ENCODE data around the gene LDLR.
A peak's percentile ranks its signal among the peaks of the same experiment; 100 is the strongest.
"Not testable (repeated sequence)": the region's sequence is repeated elsewhere in the genome, so short reads cannot be mapped to it uniquely, and the experiment has no call there.

The LDLR gene

GRCh38 chr19:11140896-11141295 is 51.6 kb downstream of the LDLR start:
- no peak for DNase-seq (ENCODE audit: low read depth in 2 of 2)

GRCh38 chr19:11141937-11142527 is 52.8 kb downstream of the LDLR start:
- no peak for DNase-seq (ENCODE audit: low read depth in 2 of 2)

DNA sequence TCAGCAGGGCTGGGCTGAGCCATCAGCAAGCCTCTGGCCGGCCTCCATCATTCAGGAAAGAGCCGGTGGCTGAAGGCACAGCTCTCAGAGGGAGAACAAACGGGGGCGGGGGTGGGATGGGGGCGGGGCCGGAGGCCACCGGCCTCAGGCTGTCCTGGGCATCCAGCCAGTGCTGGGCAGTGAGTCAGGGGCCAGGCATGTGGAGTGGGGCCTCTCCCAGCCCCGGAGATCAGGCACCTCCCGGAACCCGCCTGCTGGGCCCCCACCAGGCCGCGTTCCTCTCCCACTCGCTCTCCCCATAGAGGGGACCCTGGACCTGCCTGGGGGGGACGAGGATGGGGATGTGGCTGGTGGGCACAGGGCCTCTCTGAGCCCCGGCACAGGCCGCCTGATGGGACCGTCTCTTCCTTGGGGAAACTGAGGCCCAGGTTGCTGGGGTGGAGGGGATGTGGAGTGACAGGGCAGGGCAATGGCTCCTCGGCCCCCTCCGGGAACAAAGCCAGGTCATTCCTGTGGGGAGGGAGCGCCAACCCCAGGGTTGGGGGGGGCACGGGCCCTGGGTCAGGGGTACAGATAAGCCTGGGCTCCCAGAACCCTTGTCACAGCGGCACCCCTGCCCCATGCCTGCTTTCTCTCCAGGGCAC is 53.4 kb downstream of the LDLR start:
- no peak for DNase-seq (ENCODE audit: low read depth in 2 of 2)

GRCh38 chr19:11145536-11145924 is 56.3 kb downstream of the LDLR start:
- DNase-seq (ENCODE audit: low read depth in 2 of 2): no peak

GRCh38 chr19:11148001-11148400 is 58.7 kb downstream of the LDLR start:
- no peak for DNase-seq (ENCODE audit: low read depth in 2 of 2)

DNA sequence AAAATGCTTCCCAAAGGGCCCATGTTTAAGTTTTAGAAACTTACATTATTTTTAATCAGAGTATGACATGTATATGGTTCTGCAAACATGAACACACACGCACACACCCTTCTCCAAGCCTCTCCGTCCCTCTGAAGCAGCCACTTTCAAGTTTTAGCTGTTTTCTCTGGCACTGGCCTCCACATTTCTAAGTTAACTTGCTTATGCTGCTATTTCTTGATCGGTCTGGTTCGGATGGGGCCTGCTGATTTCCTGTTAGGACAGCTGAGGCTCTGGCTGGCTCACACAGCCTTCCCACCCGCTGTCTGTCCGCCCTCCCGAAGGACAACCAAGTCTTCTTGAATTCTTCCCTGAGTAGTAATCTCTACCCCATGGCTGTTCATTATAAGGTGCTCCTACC is 61.9 kb downstream of the LDLR start:
- DNase-seq (ENCODE audit: low read depth in 2 of 2): no peak

- DNase-seq (ENCODE audit: low read depth in 2 of 2): no peak
Observed at GRCh38 chr19:11152318-11153062, 63.2 kb downstream of the LDLR start.

GRCh38 chr19:11154683-11155047 is 65.4 kb downstream of the LDLR start:
- no peak for DNase-seq (ENCODE audit: low read depth in 2 of 2)

GRCh38 chr19:11155373-11156120 is 66.3 kb downstream of the LDLR start, which contains the start of gene SPC24:
Gene SPC24 (minus strand): TSS chr19:11155782. CDS start chr19:11155776, 6 bp downstream.
- peak; percentile 71 to 81 for DNase-seq (ENCODE audit: low read depth in 2 of 2)

GRCh38 chr19:11159598-11160439 is 70.6 kb downstream of the LDLR start:
- DNase-seq (ENCODE audit: low read depth in 2 of 2): no peak

- not testable (repeated sequence) for DNase-seq (ENCODE audit: low read depth in 2 of 2)
Observed at GRCh38 chr19:11160440-11160768, 71.1 kb downstream of the LDLR start.

- no peak for DNase-seq (ENCODE audit: low read depth in 2 of 2)
Observed at GRCh38 chr19:11164296-11164695, 75.0 kb downstream of the LDLR start.

DNA sequence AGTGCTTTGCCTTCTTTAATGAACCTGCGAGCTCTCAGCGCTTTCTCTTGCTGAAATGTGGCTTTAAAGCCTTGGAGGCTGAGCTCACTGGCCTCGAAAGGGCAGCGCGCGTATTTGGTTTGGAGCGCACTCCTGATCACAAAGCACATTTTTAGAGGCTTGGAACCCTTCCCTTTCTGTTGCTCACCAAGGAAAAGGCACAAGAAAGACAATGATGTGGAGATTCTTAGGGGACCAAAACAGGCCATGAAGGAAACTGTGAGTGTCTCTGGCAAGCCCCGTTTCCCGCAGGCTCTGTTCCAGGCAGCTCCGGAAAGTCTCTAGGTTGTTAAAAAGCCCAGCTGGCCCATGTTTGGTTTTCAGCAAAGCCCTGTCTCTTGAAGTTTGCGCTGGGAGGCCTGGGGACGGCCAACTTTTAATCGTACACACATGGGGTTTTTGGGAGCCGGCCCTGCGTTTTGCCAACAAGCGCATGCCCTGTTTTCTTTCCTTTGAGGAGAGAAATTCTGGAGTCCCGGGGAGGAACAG is 75.7 kb downstream of the LDLR start:
- no peak for DNase-seq (ENCODE audit: low read depth in 2 of 2)

- DNase-seq (ENCODE audit: low read depth in 2 of 2): no peak
Observed at GRCh38 chr19:11165486-11166030, 76.3 kb downstream of the LDLR start.

DNA sequence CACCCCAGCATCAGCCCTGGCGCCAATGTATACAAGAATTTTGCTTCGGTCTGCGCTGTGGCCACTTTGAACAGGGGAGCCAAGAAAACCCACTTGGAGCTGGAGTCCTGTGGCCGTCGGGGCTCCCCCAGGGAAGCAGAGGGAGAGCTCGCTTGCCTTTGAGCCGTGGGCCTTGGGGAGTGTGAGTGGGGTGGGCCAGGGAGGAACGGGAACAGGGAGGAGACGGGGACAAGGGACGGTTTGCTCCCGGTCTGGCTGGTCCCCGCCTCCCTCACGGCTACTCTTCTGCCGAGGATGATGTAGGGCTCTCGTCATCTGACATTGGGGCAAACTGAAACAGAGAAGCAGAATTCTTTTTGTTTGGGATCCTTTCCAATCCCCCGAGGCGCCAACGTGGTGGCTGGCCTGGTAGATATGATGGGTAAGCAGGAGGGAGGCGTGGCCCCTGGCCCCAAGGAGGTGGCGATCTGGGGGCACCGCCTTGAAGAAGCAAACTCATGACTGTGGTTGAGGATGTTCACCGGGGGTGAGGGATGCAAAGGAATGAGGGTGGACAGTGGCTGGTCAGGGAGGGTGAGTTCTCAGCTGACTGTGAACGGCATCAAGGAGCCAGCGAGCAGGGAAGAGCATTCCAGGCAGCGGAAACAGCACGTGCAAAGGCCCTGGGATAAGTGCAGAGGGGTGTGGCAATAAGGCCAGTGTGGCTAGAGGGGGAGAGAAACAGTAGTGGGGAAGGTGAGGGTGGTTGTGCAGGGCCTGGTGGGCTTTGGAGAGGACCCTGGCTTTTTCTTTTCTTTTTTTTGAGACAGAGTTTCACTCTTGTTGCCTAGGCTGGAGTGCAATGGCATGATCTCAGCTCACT is 77.2 kb downstream of the LDLR start:
- DNase-seq (ENCODE audit: low read depth in 2 of 2): no peak

DNA sequence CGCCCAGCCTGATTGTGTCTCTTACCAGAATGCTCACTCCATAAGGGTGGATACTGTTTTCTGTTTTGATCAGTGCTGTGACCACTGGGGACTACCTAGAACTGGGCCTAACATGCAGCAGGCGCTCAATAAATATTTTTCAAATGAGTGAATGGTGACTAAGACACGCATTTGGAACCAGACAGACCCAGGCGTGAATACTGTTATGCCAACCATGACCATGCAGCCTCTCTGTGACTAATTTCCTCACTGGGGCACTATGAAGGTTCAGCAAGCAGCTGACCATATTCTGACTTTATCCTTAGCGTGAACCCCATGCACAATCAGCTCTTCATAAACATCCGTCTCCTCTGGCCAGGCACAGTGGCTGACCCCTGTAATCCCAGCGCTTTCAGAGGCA is 79.3 kb downstream of the LDLR start:
- DNase-seq (ENCODE audit: low read depth in 2 of 2): no peak

- no peak for DNase-seq (ENCODE audit: low read depth in 2 of 2)
Observed at GRCh38 chr19:11169896-11170678, 80.8 kb downstream of the LDLR start.

GRCh38 chr19:11171144-11171543 is 81.9 kb downstream of the LDLR start:
- no peak for DNase-seq (ENCODE audit: low read depth in 2 of 2)

DNA sequence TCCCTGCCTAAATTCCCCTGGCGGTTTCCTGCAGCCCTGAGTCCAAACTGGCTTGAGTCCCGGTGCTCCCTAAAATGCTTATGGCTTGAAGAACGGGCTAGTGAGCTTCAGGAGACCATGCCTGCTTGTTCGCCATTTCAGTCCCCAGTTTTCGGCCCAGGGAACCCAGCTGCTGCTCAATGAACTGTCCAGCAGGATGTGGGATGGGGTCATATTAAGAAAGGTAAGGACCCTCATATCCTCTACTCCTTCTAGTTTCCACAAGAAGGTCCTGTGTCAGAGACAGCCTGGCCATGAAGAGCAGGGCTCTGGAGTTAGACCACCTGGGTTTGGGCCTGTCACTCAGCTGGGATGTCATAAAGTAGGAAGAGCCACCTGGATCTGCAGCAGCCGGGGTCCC is 83.3 kb downstream of the LDLR start:
- no peak for DNase-seq (ENCODE audit: low read depth in 2 of 2)

Data from stimulated activated CD8-positive, alpha-beta memory T cell treated with anti-CD3 and anti-CD28 coated beads, Interleukin-15, amount 100 ng/mL, for 4 hours (primary cell).